GM18499 (cell line): ENCODE results near the gene KIF18A.

ENCODE experiments used
- ATAC-seq: cut with Tn5 transposase; IDR thresholded peaks from one replicate; pipeline ENCODE4 v1.9.1; 2021; ENCODE audit warnings: moderate number of reproducible peaks; ENCODE audit not compliant: insufficient read depth, unreplicated experiment

KIF18A gene

GRCh38 chr11:27972522-27973170 is 135.3 kb downstream of the KIF18A start:
- no peak for ATAC-seq

GRCh38 chr11:27971171-27971570 is 136.8 kb downstream of the KIF18A start:
- no peak for ATAC-seq
